ENCODE results near the gene IL18BP. TPM values are rescaled to one million over a fixed set of nuclear protein-coding genes. Genes with fewer than 3 reads are reported as not detected.

Gene IL18BP
- total RNA-seq, 2 experiments from 2014 or later, result 7.0 to 11.2 TPM

- no peak for DNase-seq
- no peak for ATAC-seq
- Mint-ChIP-seq H3K9me3 (ENCODE audit: low read depth) (no peaks in the 10 kb centered on the region), H3K4me1 (no peaks in the 10 kb centered on the region), H3K27me3 (no peaks in the 10 kb centered on the region), H3K27ac (peak overlapping the region; percentile 30), H3K36me3 (peaks cover 28% of the 10 kb centered on the region), H3K4me3 (no peak overlapping the region)
- CTCF ChIA-PET, result interaction anchor here (1.1 to 1.5 kb wide), 4 partner anchors 13 to 136 kb away, joined by 3 to 5 read pairs (median 4); no protein-coding TSS in a partner anchor
These were observed 8.9 kb downstream of the IL18BP start for GRCh38 chr11:72007587-72007986.

GRCh38 chr11:72008728-72009127 lies 10.0 kb downstream of the IL18BP start:
- Mint-ChIP-seq H3K27me3 (no peaks in the 10 kb centered on the region), H3K9me3 (ENCODE audit: low read depth) (no peaks in the 10 kb centered on the region), H3K4me1 (no peaks in the 10 kb centered on the region), H3K36me3 (peaks cover 32% of the 10 kb centered on the region), H3K4me3 (no peak overlapping the region), H3K27ac (no peak overlapping the region)
- CTCF ChIA-PET, result interaction anchor here (1.1 to 2.1 kb wide), 3 partner anchors 14 to 17 kb away, joined by 4 to 8 read pairs (median 5); no protein-coding TSS in a partner anchor
- DNase-seq, result no peak
- ATAC-seq, result no peak

- DNase-seq (no peak), ATAC-seq (no peak)
- H3K36me3 Mint-ChIP-seq, result peaks cover 33% of the 10 kb centered on the region
- no peaks in the 10 kb centered on the region for H3K27me3 Mint-ChIP-seq
- no peaks in the 10 kb centered on the region for H3K4me1 Mint-ChIP-seq
- no peaks in the 10 kb centered on the region for H3K9me3 Mint-ChIP-seq (ENCODE audit: low read depth)
- no peak overlapping the region for H3K27ac Mint-ChIP-seq
- no peak overlapping the region for H3K4me3 Mint-ChIP-seq
- CTCF ChIA-PET, result interaction anchor here (2.1 kb wide), 1 partner anchor 16 kb away, joined by 8 read pairs; no protein-coding TSS in a partner anchor
These were observed 10.4 kb downstream of the IL18BP start for GRCh38 chr11:72009156-72009555.

GRCh38 chr11:72010529-72011233 lies 12.0 kb downstream of the IL18BP start:
- CTCF ChIA-PET, result interaction anchor here (1.8 to 2.1 kb wide), 2 partner anchors 15 to 173 kb away, joined by 4 to 8 read pairs; no protein-coding TSS in a partner anchor
- H3K36me3 Mint-ChIP-seq, result peaks cover 46% of the 10 kb centered on the region
- H3K9me3 Mint-ChIP-seq (ENCODE audit: low read depth), result no peaks in the 10 kb centered on the region
- no peak overlapping the region for H3K27ac Mint-ChIP-seq
- H3K4me3 Mint-ChIP-seq, result no peak overlapping the region
- no peak for DNase-seq
- no peaks in the 10 kb centered on the region for H3K4me1 Mint-ChIP-seq
- no peaks in the 10 kb centered on the region for H3K27me3 Mint-ChIP-seq
- ATAC-seq, result no peak

GRCh38 chr11:72012091-72012630 lies 13.5 kb downstream of the IL18BP start:
- H3K36me3 Mint-ChIP-seq, result peaks cover 49% of the 10 kb centered on the region
- DNase-seq (no peak), ATAC-seq (no peak)
- H3K9me3 Mint-ChIP-seq (ENCODE audit: low read depth), result no peaks in the 10 kb centered on the region
- CTCF ChIA-PET, result interaction anchor here (0.6 to 2.0 kb wide), 5 partner anchors 10 to 171 kb away, joined by 3 to 5 read pairs (median 4); no protein-coding TSS in a partner anchor
- H3K4me1 Mint-ChIP-seq, result no peaks in the 10 kb centered on the region
- H3K4me3 Mint-ChIP-seq, result no peak overlapping the region
- no peak overlapping the region for H3K27ac Mint-ChIP-seq
- H3K27me3 Mint-ChIP-seq, result no peaks in the 10 kb centered on the region

GRCh38 chr11:72012897-72013721 lies 14.4 kb downstream of the IL18BP start:
- ATAC-seq (no peak), DNase-seq (no peak)
- Mint-ChIP-seq H3K4me3 (no peak overlapping the region), H3K27ac (no peak overlapping the region), H3K27me3 (no peaks in the 10 kb centered on the region), H3K9me3 (ENCODE audit: low read depth) (no peaks in the 10 kb centered on the region), H3K36me3 (peaks cover 52% of the 10 kb centered on the region), H3K4me1 (no peaks in the 10 kb centered on the region)
- CTCF ChIA-PET, result interaction anchor here (0.6 to 2.0 kb wide), 5 partner anchors 9 to 170 kb away, joined by 3 to 5 read pairs (median 4); no protein-coding TSS in a partner anchor

GRCh38 chr11:72013765-72014711 lies 15.3 kb downstream of the IL18BP start:
- Mint-ChIP-seq H3K4me3 (no peak overlapping the region), H3K4me1 (no peaks in the 10 kb centered on the region), H3K9me3 (ENCODE audit: low read depth) (no peaks in the 10 kb centered on the region), H3K36me3 (peaks cover 57% of the 10 kb centered on the region), H3K27ac (no peak overlapping the region), H3K27me3 (no peaks in the 10 kb centered on the region)
- ATAC-seq (no peak), DNase-seq (no peak)
- CTCF ChIA-PET, result interaction anchor here (1.9 to 2.3 kb wide), 2 partner anchors 11 to 36 kb away, joined by 10 to 14 read pairs; no protein-coding TSS in a partner anchor

GRCh38 chr11:72014761-72015320 lies 16.1 kb downstream of the IL18BP start:
- ATAC-seq, result no peak
- Mint-ChIP-seq H3K36me3 (peaks cover 59% of the 10 kb centered on the region), H3K9me3 (ENCODE audit: low read depth) (no peaks in the 10 kb centered on the region), H3K4me1 (no peaks in the 10 kb centered on the region), H3K27ac (no peak overlapping the region), H3K27me3 (no peaks in the 10 kb centered on the region), H3K4me3 (no peak overlapping the region)
- CTCF ChIA-PET, result interaction anchor here (1.3 to 2.3 kb wide), 3 partner anchors 10 to 37 kb away, joined by 3 to 14 read pairs (median 10); no protein-coding TSS in a partner anchor
- no peak for DNase-seq

GRCh38 chr11:72015511-72016061 lies 16.9 kb downstream of the IL18BP start:
- DNase-seq (no peak), ATAC-seq (no peak)
- H3K4me3 Mint-ChIP-seq, result no peak overlapping the region
- no peaks in the 10 kb centered on the region for H3K4me1 Mint-ChIP-seq
- no peaks in the 10 kb centered on the region for H3K27me3 Mint-ChIP-seq
- H3K36me3 Mint-ChIP-seq, result peaks cover 62% of the 10 kb centered on the region
- no peaks in the 10 kb centered on the region for H3K9me3 Mint-ChIP-seq (ENCODE audit: low read depth)
- CTCF ChIA-PET, result interaction anchor here (1.0 to 2.3 kb wide), 5 partner anchors 9 to 85 kb away, joined by 3 to 14 read pairs (median 5); partner anchors contain the start of gene IL18BP
- no peak overlapping the region for H3K27ac Mint-ChIP-seq

GRCh38 chr11:72018171-72018570 lies 19.5 kb downstream of the IL18BP start:
- no peak overlapping the region for H3K27ac Mint-ChIP-seq
- H3K36me3 Mint-ChIP-seq, result peaks cover 70% of the 10 kb centered on the region
- CTCF ChIA-PET, result interaction anchor here (0.6 to 1.9 kb wide), 5 partner anchors 22 to 567 kb away, joined by 3 to 5 read pairs (median 3); no protein-coding TSS in a partner anchor
- H3K27me3 Mint-ChIP-seq, result no peaks in the 10 kb centered on the region
- no peaks in the 10 kb centered on the region for H3K9me3 Mint-ChIP-seq (ENCODE audit: low read depth)
- H3K4me1 Mint-ChIP-seq, result no peaks in the 10 kb centered on the region
- ATAC-seq, result no peak
- H3K4me3 Mint-ChIP-seq, result no peak overlapping the region
- DNase-seq, result no peak

- ATAC-seq (no peak), DNase-seq (no peak)
- peaks cover 14% of the 10 kb centered on the region for H3K4me1 Mint-ChIP-seq
- no peaks in the 10 kb centered on the region for H3K9me3 Mint-ChIP-seq (ENCODE audit: low read depth)
- CTCF ChIA-PET, result interaction anchor here (0.6 to 8.0 kb wide), 6 partner anchors 63 to 408 kb away, joined by 4 to 91 read pairs (median 22); no protein-coding TSS in a partner anchor
- H3K4me3 Mint-ChIP-seq, result no peak overlapping the region
- no peak overlapping the region for H3K27ac Mint-ChIP-seq
- peaks cover 43% of the 10 kb centered on the region for H3K36me3 Mint-ChIP-seq
- no peaks in the 10 kb centered on the region for H3K27me3 Mint-ChIP-seq
These were observed 24.6 kb downstream of the IL18BP start for GRCh38 chr11:72023335-72023734.

All from activated CD8-positive, alpha-beta memory T cell treated with anti-CD3 and anti-CD28 coated beads, Interleukin-2, amount 10 ng/mL, durations not matched to agents 7 days and 5 days (primary cell).